CD4-positive, alpha-beta T cell treated with Interleukin-12 subunit alpha and Interleukin-12 subunit beta, for 1 hour (primary cell): ENCODE measurements around the gene ZFYVE1.
A peak's percentile ranks its signal among the peaks of the same experiment; 100 is the strongest.

Experiments
- DNase-seq: peaks from one replicate; pipeline ENCODE4 v3.0.0-alpha.2; 2020

The ZFYVE1 gene

DNA sequence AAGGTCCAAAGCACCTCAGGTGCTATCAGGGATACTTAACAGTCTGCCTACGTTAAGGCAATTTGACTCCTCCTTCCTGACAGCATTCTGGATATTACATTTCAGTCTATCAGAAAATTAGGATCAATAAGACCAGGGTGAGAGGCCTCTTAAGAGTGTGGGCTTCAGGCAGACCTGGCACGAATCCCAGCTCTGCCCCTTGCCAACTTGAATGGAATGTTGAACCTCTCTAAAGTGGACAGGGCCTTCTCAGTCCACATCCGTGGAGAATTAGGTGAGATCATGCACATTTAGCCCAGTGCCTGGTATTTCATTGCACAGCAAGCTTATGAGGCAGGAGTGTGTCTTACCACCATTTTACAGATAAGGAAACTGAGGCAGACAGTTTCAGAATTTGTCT lies 74.7 kb downstream of the ZFYVE1 start:
- no peak for DNase-seq

DNA sequence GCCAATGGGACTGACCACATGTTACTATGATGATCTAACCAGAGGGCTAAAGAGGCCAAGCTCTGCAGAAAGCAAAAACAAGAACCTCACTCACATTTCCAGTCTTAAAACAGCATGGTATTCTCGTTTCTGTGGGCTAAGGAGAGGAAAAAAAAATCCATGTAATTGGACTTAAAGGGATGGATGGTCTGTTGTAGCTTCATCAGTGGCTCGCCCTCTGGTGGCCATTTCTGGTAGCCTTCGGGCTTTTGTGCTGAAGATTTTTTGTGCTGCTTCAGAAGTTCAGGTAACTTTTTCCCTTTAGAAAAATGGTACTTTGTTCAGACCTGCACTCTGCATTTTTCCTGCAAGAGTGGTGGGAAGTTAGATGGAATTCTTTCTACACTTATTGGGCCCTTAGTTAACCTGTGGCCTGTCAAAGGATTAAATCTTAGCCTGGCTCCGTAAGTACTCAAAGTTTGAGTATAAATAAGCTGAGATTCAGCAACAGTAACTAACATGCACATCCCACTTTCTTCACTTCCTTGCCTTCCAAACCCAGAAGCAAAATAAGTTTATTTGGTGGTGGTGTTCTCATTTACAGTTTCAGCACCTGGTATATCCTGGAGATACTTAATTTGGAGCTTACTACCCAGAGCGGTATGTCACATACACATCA lies 78.3 kb downstream of the ZFYVE1 start:
- peak; percentile 58 for DNase-seq

DNA sequence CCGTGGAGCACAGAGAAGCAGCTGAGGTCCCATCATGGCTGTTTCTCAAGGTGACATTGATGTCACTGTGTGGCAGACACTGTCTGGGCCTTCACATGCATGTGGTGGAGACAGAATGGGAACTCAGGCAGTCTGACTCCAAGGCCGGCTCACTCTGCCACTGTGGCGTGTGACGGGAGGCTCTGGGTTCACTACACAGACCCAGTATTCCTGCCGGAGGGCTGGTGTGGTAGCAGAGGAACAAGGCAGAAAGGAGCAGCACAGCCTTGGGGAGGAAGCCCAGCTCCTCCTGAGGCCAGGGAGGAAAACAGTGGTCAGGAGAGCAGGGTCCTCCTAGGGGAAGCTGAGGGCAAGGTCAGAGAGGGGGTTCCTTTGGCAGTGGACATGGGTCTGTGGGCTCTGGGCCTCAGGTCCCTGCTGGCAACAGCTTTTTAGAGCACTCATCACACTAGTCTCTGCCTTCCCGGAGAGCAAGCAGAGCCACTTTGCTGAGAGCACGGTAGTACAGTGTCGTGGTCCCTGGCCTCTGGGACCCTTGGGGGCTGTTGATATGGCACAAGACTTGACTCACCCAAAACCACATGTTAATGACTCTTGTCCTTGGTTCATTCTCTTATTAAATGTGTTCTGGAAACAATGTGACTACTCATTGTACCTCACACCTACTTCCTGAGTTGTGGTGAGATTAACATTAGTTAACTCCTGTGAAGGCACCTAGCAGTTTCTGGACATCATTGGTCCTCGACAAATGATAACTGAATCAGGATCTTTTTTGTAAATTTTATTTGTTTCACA lies 79.3 kb downstream of the ZFYVE1 start:
- no peak for DNase-seq

DNA sequence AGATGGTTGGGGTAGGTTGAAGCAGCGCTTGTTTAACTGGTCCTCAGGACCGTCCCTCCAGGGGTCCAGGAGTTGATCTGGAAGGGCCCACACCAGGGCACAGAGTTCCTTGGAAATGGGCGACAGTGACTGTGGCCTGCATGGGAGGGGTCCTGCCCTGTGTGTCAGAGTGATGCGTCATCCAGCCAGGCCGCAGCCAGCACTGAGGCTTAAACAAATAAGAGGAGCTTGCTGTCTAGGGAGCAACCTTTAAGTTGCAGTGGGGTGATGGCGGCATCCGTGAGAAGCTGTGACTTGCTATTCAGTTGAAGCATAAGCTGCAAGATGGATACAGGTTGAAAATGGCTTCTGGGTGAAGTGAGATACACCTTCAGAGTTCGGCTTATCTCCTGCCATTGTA lies 80.4 kb downstream of the ZFYVE1 start:
- DNase-seq = no peak

DNA sequence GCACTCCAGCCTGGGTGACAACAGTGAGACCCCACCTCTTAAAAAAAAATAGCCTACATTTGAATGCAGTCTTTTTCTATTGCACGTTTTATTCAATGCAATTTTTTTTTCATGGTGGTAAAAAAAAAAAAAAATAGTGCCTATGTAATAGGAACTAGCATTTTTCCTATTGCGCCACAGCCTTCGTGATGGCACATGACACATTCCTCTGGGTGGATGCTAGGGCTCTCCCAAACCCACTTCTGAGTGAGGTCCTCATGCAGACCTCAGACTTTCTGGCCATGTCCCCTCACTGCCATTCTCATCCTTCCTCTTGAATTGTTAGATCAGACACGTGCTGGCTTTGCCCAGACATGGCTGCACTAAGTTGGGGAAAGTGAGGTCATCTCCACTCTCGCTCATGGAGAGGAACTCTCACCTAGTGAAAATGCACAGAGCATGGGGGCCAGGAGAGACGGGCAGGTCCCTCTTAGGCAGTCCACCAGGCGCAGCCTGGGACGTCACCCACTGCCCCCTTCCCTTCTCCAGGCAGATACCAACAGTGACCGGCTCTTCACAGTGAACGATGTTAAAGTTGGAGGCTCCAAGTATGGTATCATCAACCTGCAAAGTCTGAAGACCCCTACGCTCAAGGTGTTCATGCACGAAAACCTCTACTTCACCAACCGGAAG lies 81.4 kb downstream of the ZFYVE1 start:
- DNase-seq = no peak

DNA sequence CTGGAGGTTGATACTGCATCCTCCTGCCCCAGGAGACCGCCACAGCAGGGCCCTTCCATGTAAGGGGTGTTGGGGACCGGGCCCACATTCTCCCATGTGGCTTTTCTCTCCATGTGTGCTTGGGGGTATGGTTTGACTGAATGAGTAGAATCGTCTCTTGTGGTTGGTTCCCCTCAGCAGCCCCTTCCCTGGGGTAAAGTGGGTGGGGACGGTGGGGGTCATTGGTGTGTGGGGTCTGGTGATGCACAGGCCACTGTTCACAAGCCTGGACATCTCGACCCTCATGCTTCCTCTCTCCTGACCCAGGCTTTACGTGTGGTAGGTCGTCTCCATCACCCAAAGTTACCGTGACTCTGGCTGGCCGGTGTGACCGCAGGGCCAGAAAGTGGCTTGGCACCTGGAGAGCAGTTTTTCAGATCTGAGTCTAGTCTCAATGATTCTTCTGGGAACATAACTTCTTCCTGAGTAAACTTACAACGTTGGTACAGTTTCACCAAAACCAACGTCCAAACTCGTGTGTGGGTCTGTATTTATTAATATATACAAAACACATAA lies 83.0 kb downstream of the ZFYVE1 start:
- no peak for DNase-seq

DNA sequence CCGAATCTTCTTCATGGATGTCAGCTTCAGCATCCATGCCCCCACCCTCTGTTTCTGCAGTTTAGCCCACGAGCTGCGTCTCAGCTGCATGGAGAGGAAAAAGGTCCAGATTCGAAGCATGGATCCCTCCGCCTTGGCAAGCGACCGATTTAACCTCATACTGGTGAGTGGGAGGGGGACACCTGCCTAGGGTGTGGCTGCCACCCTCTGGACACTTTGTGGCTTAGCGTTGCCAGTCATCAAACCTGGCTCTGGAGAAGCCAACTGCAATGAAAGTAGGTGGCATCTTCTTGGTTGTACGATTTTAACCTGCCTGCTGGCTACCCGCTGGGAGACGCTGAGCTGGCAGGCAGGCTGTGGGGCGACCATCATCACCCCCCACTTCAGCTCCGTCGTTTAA lies 84.0 kb downstream of the ZFYVE1 start:
- no peak for DNase-seq

DNA sequence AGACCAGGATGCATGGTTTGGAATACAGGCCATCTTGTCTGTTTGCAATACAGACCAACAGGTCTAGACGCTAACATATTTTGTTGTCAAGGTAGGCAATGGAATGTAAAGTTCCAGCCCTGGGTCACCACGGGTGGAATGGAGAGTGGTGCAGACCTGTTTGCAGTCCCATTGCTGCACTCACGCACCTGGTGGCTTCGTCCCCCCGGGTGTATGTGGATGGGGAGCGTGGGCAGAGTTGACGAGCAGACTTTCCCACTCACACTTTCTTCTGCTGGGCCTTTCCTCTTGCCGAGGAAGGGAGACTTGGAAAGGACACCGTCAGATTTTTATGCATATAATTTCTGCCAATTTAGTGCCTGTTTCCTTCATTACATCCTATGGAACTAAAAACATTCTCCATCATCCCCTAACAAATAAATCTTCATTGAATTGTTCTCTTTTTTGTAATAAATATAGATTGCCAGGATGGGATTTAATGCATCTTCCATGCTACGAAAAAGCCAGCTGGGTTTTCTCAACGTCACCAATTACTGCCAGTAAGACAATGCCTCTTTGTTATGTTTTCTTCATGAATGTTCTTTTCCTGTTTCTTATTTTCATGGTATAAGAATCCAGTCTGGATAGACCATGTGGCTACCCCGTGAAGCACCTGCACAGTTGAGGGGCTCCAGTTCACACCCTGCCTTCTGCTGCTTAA lies 85.5 kb downstream of the ZFYVE1 start:
- no peak for DNase-seq

DNA sequence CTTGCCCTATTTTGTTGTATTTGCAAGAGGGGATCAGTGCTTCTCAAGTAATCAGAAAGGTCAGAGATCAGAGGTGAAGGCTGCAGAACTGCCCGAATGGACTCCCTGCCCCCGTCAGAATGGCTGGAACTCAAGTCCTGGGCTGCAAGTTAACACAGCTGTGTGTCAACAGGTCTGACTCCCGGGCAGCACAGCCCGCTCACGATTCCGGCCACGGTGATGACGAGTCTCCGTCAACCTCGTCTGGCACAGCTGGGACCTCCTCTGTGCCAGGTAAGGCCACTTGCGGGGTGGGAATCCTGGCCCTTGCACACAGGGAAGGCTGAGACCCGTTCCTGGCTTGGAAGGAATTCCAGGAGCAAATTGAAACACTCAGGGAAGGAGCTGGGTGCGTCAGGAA lies 87.3 kb downstream of the ZFYVE1 start:
- DNase-seq = no peak

DNA sequence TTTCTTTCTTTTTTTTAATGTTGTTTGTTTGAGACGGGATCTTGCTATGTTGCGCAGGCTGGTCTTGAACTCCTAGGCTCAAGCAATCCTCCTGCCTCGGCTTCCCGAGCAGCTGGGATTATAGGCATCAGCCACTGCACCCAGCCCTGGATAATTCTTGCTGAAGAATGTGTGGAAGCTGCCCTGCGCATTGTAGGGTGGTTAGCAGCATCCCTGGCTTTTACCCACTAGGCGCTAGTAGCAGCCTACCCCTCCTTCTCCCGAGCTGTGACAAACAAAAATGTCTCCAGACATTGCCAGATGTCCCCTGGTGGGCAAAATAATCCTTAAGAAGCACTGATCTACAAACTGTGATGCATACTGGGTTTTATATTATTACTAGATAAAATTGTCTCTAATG lies 94.0 kb downstream of the ZFYVE1 start:
- DNase-seq = no peak

DNA sequence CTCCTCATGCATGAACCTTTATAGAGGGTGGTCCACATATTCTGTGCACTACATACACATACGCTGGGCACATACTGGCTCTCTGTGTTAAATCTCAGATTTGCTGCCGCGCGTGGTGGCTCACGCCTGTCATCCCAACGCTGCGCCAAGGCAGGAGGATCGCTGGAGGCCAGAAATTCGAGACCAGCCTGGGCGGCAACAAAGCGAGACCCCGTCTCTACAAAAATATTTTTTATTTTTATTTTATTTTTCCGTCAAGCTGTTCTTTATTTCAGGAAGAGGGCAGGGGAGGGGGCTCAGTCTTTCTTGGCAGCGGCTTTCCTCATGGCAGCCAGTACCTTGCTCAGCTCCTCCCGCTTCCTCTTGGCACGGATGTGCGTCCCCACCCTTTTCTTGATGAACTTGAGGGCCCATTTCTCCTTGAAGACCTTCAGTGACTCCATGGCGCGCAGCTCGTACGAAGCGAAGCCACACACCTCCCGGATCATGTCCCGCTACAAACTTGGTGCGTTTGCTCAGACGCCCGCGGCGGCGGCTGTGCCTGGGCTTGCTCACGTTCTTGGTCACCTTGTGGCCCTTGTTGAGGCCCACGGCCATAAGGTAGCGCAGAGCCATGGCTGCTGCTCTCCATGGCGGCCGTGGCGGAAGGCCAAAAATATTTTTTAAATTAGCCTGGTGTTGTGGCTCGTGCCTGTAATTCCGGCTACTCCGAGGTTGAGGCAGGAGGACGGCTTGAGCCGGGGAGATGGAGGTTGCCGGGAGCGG lies 97.4 kb downstream of the ZFYVE1 start:
- no peak for DNase-seq

DNA sequence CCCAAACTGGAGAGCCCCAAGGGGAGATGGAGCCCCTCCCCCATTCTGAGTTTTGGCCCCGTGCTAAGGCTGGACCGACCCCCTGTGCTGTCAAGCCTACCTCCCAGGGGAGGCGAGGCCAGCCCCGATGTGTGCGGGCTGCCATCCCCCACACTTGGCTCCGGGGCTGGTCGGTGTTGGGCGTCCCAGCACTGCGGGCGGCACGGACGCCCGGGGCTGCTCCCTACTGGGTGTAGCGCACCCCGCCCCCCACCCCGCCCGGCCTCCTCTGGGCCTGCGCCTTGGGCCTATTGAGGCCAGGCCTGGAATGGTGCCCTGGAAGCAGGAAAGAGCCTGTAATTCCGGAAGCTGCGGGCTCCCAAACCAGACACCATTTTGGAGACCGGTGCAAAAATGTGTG lies 98.0 kb downstream of the ZFYVE1 start:
- DNase-seq = no peak

DNA sequence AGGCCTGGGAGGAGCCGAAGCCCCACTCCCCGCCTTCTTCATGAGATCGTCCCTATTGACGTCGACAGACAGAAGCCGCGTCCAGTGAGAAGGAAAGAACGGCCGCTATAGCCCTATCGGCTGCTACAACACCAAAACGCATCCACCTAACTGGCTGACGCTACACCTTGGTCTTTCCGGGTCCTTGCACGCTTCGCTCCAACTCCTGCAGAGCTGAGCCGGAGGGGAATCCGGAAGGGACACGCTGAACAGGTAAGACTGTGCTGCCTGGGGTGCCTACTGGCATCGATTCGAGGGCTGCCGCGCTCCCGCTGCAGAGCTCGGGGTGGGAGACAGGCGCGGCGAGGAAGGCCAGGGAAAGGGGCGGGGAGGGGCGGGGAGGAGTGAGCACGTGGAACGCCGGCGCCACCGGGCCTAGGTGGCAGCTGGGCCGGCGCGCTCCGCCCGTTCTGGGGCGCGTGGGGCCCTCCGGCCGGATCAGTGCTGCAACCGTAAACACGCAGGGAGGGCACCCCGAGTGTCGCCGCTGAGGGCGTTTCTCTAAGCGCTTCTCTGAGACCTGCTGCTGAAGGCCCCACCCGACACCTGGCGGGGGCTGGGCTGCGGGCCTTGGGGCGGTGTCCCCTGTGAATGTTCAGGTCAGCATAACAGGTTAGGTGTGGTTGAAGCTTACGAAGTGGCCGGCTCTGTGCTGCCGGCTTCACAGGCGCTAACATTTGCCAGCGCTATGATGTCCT lies 100.4 kb downstream of the ZFYVE1 start, which contains the start of gene DCAF4:
DCAF4 (plus strand) TSS at position 173 of the 737 bp plus-strand sequence. CDS start 11,515 bp downstream, outside the sequence.
- peak; percentile 95 for DNase-seq

DNA sequence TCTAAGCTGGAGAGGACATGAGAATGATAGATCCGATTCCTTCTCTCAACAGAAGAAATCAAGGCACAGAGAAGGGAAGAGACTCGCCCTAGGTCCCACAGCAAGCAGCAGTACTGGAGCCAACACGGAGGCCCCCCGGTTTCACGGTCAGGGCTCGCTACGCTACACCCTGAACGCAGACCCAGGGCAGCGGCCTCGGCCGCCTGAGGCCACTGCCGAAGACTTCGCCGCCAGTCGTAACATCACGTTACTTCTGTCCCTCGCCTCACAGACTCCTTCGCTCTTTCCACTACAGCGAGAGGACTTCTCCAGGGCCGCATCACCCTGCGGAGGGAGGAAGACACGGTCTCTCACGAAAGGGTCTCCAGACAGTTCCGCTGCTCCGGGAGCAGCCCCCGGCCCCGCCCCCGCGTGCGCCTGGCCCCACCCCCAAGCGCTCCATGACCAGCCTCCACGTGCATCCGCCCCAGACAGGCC lies 101.1 kb downstream of the ZFYVE1 start:
- no peak for DNase-seq

DNA sequence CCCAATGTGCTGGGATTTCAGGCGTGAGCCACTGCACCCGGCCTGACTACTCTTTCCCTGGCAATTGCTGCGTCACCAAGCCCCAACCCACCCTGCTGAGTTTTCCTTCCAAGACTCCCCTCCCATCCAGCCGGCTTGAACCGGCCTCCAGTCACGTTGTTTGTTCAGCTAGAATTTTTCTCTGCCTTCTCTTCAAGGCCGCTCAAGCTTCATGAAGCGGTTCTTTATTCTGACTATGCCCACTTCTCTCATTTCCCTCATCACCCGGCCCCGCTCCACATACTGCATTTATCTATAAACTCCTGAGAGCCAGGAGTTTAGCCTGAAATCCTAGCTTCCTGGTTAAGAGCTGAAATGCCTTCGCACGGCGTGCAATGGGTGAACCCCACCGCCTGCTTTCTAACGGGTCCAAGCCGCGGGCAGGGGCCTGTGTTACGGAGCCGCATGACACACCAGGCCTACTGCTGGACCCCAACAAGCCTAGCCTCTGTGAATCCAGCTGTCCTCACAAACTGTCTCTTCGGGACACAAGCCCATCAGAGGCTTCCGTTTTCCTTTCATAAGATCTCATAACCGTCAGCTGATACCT lies 101.6 kb downstream of the ZFYVE1 start:
- no peak for DNase-seq

DNA sequence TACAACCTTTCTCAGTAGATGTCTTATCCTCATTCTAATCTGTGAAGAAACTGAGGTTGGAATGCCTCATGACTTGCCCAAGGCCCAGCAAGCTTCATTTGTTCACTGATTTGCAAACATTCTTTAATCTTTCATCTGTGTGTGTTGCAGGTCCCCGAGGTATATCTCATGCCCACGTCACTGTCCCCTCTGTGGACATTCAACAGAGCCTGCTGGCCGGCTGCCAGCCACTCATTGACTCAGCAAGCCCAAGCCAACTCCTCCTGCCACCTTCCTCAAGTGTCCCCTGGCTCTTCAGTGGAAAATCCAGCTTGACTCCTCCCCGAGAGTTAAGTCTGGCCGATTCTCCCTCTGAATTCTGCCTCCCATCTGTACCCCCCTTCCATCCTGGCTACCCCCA lies 102.6 kb downstream of the ZFYVE1 start:
- no peak for DNase-seq

DNA sequence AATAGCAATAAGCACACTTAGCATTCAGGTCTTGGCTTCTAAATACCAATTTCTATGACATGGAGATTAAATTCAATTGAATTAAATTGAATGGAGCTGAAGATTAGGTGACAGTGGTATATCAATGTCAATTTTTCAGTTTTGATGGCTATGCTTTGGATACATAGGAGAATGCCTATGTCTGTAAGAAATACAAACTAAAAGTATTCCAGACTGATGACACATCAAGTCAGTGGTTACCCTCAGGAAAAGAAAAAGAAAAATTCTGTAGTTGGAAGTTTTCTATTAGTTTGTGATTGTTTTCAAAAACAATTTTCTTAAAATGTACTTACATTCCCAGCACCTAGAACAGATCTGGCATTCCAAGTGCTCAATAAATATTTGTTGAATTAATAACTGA lies 105.5 kb downstream of the ZFYVE1 start:
- DNase-seq = no peak

DNA sequence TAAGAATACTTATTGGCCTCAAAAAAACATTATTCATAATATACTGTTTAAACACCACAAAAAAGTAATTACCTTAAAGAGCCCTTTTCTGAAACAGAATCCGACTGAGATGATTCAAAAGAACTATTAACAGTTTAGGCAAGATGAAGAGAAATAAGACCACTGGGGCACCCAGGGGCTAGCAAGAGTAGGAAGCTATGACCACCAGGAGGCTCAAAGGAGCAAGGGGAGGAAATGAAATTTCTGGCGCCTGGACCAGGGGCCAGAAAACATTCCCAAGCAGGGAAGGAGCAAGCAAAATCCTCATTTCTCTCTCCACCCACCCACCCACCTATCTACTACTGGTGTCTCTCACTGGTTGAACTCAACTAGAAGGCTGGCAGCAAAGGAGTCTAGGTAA lies 106.9 kb downstream of the ZFYVE1 start:
- no peak for DNase-seq
